Amygdala (tissue), 56 donors: ENCODE results near the gene IGHMBP2.

Experiments
- DNase-seq, 56 donors: peaks; one replicate each; lab custom pipeline; 2025; lab: John Stamatoyannopoulos, UW

IGHMBP2 gene

GRCh38 chr11:68977781-68978625 is 74.3 kb downstream of the IGHMBP2 start:
- DNase-seq, result no peak

DNA sequence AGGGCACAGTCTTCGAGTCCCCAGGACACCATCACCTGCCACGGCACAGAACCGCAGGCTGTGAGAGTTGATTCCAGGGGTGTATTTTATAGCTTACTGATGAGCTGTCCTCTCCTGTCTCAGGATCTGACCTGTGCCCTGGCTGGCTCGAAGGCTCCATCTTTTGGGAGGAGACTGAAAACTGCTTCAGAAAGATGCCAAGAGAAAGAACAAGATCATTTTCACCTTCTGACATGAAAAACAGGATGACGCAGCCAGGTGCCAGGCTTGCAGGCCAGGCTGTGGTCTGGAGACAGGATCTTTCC is 74.9 kb downstream of the IGHMBP2 start:
- DNase-seq, result no peak

GRCh38 chr11:68978931-68979594 is 75.4 kb downstream of the IGHMBP2 start:
- no peak for DNase-seq

- no peak for DNase-seq
Observed at GRCh38 chr11:68979931-68980775, 76.5 kb downstream of the IGHMBP2 start.

GRCh38 chr11:68980776-68981065 is 77.0 kb downstream of the IGHMBP2 start, which contains the start of gene MRGPRD:
Gene MRGPRD, minus strand, starts transcription at chr11:68980986. Its CDS starts 0 bp downstream, at chr11:68980986.
- no peak for DNase-seq

- DNase-seq, result no peak
Observed at GRCh38 chr11:68982134-68982533, 78.4 kb downstream of the IGHMBP2 start.

DNA sequence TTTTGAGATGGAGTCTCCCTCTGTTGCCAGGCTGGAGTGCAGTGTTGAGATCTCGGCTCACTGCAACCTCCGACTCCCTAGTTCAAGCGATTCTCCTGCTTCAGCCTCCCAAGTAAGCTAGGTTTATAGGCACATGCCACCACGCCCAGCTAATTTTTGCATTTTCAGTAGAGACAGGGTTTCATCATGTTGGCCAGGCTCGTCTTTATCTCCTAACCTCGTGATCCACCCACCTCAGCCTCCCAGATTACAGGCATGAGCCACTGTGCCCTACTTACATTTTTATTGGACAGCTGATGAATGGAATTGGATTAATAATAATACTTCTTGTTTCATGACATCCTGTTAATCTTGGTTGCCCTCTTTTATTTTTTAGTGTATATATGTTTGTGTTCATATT is 80.1 kb downstream of the IGHMBP2 start:
- no peak for DNase-seq

GRCh38 chr11:68987211-68987610 is 83.5 kb downstream of the IGHMBP2 start:
- no peak for DNase-seq

- no peak for DNase-seq
Observed at GRCh38 chr11:68988491-68988890, 84.8 kb downstream of the IGHMBP2 start.
